Skeletal muscle cell (primary cell): ENCODE results near the gene DDC.

Experiments used
- DNase-seq: peaks from one replicate; pipeline ENCODE4 v3.0.0-alpha.2; 2010; ENCODE audit warnings: low read depth
- H3K4me3 ChIP-seq: 2 replicates; pipeline ENCODE4 v1.5.1; 2011; ENCODE audit warnings: low read depth, mild to moderate bottlenecking, control low read depth, low read length, moderate library complexity

Gene DDC

DNA sequence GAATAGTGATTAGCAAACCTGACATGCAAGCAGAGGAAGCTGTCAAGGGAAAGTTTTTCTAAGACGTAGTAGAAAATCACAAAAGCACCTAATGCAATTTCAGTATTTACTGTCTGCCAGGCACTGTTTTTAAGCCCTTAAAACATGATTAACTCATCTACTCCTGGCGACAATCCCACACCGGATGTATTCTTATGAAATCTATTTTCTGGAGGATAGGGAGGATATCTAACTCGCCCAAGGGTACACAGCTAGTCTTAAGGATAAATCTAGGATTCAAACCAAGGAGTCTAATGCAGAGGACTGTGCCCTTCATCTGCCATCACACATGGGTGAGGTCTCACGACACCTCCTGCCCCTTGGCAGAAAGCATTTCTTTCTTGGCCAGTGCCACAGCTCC is 67.2 kb downstream of the DDC start:
- no peak for DNase-seq
- H3K4me3 ChIP-seq: no peak overlapping the region

DNA sequence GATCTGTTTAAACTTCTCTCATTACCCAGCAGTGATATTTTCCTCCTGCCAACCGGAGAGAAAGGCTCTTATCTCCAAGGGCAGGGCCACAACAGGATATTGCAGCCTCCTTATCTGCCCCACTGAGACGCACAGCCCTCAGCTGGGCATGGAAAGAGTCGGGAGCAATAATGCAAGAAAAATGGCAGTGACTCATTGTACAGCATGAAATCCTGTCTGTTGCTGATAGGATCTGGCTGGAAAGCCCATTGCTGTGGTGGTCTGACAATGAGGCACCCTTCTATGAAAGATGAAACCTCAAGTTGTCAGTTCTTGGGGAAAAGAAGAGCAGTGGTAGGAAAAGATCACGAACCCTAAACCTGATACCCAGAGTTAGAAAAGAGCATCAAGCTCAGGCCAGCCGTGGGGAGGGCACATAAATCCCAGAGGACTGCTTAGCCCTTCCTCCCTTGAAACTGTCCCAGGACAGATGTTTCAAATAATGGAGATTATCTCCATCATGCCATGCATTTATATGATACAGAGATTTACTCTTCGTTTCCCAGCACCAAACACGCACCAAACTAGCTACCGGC is 68.0 kb downstream of the DDC start:
- no peak overlapping the region for H3K4me3 ChIP-seq
- DNase-seq: no peak

DNA sequence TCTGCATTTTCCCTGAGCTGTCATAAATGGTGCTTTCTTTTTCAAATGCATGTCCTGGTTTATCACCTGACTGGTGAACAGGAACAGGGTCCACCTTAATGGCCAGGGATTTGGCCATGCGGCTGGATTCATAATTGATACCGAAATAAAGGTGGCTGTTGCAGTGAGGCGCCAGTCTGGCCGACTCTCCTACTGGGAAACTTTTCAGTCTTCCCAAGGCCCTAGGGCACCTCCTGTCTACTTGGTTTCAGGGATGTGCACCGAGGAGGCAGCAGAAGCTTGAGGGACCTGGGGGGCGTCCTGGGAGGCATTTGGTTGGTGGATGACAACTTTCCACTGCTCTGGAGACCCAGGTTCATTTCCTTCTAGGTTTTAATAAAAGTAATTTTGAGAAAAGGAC is 68.6 kb downstream of the DDC start:
- no peak for DNase-seq
- H3K4me3 ChIP-seq: no peak overlapping the region

DNA sequence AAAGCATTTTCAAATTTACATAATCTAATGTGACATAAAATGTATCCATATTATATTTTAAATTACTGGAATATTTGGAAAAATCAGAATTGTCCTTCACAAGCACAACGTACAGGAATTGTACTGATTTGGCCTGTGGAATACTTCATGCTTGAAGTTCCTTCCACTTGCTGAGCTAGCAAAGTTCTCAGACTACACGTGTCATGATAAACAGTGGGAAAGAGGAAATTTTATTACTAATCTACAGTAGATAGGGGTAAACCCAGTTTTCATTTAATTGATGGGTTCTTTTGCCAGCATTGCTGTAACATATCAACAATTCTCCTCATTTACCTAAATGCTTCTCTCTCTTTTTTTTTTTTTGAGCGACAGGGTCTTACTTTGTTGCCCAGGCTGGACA is 69.5 kb downstream of the DDC start:
- no peak overlapping the region for H3K4me3 ChIP-seq
- DNase-seq: no peak

DNA sequence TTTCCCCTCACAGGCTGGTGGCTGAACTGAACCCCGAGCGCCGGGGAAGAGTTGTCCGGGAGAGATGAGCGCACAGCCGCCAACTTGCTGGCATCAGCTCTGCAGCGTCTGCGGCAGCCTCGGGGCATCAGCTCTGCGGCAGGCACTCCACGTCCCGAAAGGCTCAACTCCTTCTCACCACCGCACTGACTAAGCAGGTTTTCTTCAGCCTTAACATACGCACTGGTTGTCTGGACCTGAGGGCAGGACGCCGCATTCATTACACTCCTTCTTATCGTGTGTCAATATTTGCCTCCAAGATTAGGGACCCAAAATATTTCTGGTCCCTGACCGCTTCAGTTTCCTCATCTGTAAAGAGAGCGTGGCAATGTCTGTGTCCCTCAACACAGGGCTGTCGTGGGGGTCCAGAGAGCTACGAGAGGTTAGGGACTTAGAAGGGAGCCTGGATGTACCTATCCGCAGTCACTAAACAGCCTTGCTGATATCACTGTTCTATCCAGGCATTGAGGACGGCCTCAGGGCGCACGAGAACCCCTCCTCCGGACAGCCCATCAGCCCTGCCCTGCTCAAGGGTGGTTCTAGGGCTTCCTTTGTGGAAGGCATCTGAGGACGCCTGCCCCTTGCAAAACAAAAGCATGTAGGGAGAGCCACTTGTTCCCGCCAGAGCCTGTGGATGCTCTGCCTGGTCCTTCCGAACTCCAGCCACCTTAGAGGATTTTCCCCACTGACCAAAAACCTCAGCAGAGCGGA is 72.3 kb downstream of the DDC start:
- DNase-seq: no peak
- no peak overlapping the region for H3K4me3 ChIP-seq

DNA sequence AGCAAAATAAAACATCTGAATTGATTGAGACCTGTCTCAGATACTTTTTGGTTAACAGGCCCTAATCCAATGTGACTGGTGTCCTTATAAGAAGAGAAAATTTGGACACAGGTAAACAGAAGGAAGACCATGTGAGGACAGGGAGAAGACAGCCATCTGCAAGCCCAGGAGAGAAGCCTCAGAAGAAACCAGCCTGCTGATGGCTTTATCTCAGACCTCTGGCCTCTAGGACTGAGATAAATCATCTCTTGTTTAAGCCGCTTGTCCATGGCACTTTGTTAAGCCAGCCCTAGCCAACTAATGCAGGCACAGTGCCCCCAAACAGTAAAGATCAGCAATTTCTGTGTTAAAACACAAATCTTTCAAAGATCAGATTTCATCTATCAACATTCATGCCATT is 73.3 kb downstream of the DDC start:
- DNase-seq: no peak
- H3K4me3 ChIP-seq: no peak overlapping the region

DNA sequence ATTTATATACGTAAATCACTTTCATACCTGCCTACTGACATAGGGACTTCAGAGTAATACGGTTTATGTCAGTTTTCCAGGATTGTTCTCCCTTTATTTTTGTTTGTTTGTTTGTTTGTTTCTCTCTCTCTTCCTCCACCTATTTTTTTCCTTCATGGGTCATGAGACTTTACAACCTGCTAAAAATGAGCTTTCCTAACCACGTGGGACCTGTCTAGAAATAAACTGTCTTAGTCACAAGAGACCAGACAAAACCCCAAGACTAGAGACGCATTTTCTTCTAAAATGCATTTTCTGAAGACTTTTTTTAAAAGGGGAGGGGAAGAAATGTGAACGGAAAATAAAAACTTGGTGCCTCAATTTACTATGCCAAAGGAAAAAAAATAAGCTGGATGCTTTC is 74.0 kb downstream of the DDC start:
- DNase-seq: no peak
- H3K4me3 ChIP-seq: no peak overlapping the region

DNA sequence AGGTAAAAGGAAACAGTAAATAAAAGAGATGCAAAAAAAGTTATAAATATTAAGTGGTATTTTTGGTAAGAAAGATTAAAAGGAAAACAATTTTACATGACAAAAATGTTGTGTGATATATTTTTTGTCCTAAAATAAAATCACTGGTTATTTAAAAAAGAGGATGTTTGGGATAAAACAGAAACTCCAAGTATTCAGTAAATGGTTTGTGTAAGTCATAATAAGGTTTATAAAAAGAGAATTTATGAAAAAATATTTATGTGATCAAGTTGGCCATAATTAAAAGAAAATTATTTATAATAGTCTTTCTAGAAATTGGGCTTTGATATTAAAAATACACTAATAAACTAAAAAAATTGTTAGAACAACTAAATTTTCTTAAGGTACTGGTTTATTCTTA is 76.8 kb downstream of the DDC start:
- DNase-seq: no peak
- no peak overlapping the region for H3K4me3 ChIP-seq

DNA sequence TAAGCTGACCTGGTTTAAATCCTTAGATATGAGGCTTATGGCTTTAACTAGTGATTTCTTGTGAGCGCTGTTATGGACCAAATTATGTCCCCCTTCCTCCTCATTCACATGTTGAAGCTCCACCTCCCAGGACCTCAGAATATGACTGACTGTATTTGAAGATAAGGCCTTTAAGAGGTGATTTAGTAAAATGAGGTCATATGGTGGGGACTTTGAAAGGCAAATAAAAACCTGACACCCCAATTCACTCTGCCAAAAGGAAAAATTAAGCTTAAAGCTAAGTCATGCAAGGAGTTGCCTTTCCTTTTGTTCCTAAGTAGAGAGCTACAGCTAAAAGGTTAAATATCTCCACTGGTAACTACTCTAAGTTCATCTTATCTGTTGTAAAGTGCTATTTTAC is 78.7 kb downstream of the DDC start:
- DNase-seq: no peak

DNA sequence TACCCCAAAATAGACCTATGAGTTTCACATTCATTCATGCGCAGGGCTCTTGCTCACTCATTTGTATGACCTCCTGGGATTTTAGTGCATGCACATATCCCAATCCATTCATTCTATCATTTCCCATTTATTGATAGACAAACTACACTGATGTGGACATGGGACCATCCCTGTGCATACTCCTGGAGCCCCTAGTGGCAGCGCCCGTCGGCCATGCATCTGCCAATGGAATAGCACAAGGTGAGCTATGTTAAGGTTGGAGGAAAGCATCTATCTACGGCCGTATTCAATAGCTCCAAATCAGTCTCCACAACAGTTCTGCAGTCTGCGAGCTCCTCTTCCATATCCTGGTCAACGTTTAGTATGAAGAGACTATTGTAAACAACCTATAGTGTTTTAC is 83.3 kb downstream of the DDC start:
- no peak for DNase-seq

More for the DNA sequence above, 78.7 kb downstream of the DDC start:
- H3K4me3 ChIP-seq: no peak overlapping the region

DNA sequence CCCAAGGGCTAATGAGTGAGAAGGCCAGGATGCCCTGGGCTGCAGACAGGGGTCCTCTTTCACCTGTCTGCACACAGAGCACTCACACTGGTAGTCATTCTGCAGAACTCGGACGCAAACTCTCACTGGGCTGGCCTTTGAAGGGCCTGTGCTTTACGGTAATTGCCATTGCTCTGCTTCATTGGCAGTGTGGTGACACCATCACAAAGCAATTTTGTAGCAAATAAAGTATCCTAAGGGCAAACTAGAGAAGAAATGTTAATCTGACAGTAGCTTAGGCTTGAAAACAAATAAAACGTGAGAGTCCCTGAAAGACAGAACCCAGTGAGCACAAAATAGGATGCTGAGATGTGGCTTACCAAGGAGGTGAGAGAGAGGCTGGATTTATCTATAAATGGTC is 84.4 kb downstream of the DDC start:
- H3K4me3 ChIP-seq: no peak overlapping the region
- DNase-seq: no peak

More for the DNA sequence above, 83.3 kb downstream of the DDC start:
- H3K4me3 ChIP-seq: no peak overlapping the region

DNA sequence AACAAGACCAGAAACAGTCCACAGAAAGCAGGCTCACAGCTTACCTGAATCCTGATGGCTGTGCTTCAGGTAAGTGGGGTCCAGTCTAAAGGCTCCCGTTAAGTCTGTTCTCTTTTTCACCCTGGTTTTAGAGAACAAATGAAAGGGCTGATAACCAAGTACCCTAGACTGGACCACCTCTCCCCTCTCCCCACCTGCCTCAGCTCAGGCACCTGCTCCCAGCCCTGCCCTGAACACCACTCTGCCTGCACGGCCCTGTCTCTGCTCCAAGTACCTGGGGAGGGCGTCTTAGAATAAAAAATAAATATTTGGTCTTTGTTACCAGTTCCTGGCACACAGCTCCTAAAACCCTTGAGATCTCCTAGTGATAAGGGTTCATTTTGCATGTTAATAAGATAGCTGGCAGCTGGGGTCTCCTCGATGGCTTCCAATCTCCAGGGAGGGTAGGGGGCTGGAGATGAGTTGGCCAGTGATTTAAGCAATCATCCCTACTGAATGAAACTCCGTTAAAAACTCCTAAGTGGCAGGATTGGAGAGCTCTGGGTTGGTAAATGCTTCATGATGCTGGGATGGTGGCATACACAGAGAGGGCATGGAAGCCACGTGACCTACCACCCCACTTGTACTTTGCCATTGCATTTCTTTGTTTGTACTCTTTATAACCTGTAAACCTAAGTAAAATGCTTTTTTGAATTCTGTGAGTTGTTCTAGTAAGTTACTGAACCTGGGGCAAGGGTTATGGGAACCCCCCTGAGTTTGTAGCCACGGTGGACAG is 85.3 kb downstream of the DDC start:
- no peak overlapping the region for H3K4me3 ChIP-seq
- DNase-seq: no peak

DNA sequence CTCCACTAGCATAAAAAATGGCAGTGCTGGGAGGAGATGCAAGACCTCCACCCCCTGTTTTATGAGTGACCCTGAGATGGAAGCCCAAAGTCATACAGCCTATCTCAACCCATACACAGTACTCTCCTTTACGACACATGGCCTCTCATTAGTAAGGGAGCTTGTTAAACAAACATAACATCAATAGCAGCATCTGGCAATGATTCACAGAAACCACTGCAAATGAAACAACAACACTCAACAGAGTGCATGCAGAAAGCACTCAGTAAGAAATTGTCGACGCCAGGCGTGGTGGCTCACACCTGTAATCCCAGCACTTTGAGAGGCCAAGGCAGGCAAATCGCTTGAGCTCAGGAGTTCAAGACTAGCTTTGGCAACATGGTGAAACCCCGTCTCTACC is 87.6 kb downstream of the DDC start:
- no peak overlapping the region for H3K4me3 ChIP-seq
- DNase-seq: no peak

DNA sequence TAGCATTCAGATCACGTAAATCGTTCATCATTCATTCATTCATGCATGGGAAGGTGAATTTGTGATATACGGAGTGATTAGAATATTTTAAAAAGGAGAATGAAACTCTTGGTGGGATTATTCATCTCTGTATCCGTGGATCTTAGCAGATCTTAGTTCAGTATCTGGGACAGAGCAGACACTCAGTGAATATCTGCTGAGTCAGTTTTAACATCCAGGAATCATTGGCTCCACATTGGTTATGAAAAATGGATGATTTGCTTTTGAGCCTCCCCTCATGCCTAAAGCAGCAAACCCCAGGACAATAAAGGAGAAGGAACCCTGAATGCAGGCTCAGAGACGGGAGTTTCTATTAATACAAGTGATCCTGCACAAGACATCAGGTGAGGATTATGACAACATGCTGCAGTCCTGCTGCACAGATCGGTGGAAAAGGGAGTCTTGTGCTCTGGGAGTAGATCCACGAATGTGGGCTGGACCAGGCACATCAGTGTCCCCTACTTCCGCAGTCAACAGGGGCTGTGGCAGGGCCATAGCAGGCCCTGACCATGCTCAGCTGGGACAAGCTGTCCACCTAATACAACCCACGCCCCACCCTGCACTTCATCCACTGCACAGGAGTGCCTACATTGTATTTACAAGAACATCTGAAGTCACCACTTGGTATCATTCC is 88.1 kb downstream of the DDC start:
- DNase-seq: no peak
- no peak overlapping the region for H3K4me3 ChIP-seq

DNA sequence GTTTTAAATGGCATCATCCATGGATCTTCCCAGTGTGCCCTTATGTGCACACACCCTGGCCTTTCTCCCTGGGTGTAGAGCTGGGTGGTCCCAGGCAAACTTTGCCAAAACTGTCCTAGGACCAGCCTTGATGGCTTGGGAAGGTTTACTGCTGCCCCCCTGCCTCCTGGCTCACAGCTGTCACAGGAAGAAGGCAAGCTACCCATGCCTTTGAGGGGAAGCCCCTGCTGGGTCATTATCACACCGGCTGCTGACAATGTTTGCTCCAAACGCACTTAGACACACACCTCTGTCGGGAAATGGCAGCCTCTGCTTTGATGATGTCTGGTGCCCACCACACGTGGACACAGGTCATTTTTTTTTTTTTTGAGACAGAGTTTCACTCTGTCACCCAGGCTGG is 89.9 kb downstream of the DDC start:
- no peak overlapping the region for H3K4me3 ChIP-seq
- no peak for DNase-seq

DNA sequence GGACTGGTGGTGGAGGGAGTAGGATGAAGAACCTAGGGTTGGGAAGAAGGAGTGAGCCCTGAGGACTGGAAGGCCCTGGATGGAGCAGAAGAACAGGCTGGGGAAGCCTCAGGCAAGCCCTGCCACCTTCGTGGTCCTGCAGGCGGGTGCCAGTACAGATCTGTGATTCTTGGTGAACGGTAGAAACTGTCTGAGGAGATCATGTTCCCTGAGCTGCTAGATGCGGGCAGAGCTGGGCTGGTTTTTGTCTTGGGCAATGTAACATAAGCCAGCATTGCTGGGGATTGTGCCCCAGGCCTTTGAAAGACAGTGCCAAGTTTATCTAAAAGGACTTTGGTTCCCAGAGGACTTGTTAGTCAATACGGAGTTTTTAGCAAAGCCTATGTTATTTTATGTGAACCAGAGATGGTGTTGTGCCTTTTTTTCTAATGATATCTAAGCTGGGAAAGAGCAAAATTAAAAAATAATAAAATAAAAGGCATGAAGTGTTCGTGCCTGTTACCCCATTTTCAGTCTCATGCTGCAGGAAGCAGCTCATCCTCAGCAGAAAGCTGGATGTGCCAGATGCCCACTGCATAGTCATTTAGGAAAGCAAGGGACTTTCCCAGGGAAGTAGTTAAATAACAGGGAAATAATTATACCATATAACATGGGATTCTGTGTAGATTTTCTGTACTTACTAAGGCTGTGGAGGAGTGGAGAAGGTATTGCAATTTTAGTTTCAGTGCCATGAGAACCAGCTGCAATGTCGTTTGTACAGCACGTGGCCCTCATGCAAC is 90.6 kb downstream of the DDC start:
- DNase-seq: no peak

DNA sequence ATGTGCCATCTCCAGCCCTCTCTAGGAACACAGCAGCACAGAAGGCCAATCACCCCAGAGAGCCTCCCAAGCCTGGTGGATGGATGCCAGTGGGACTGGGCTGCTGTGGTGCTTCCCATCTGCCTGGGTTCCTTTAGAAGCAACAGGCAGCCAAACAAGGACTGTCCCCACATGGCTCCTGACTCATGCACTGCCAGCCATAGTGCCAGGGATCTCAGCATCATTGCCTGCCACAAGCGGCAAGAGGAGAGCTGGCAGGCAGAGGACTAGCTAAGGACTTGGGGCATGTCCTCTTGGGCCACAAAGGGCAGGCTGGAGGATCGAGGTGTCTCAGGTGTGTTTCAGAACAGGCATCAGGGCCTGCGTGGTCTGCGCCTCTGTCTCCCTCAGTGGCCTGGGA is 91.7 kb downstream of the DDC start:
- DNase-seq: no peak
- no peak overlapping the region for H3K4me3 ChIP-seq

More for the DNA sequence above, 90.6 kb downstream of the DDC start:
- H3K4me3 ChIP-seq: no peak overlapping the region

DNA sequence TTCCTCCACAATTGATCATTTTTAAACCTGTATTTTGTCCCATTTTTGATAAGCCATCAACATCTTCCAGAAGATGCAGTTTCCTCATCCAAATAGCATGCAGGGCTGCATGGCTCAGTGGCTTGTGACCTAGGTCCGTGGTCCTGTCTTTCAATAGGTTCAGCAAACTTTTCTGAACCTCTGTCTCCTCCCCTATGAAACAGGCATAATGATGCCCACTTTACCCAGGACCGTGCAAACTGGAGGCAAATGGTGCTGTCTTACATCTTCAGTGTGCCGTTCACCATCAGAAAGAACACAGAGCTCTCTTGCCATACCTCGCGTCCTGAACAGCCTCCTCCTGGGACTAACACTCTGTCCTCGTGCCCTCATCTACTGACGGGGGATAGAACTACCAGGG is 92.8 kb downstream of the DDC start:
- DNase-seq: no peak
- no peak overlapping the region for H3K4me3 ChIP-seq

DNA sequence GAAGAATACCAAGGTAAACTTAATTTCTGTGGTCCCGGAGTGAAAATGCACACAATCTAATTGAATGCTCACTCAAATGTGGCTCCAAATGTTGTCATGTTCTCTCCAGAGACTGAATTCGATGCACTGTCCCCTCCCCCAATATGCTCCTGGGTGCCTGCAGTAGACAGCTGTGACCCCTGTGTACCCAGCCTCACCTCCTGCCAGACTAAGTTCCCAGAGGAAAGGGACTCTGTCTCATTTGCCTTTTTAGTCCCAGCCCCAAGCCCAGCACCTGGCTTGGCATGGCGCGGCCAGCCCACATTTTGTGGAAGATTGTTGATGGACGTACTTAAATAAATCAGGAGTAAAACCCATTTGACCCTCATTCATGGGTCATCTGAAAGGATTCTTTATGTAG is 93.2 kb downstream of the DDC start:
- DNase-seq: no peak
- H3K4me3 ChIP-seq: no peak overlapping the region
